ENCODE data around the gene SCGB1A1. TPM values are rescaled to one million over a fixed set of nuclear protein-coding genes. Genes with fewer than 3 reads are reported as not detected.
"Not testable (repeated sequence)": the region's sequence is repeated elsewhere in the genome, so short reads cannot be mapped to it uniquely, and the experiment has no call there.

SCGB1A1 gene
- total RNA-seq: 2.0 TPM

- DNase-seq (ENCODE audit: low spot score) (no peak), ATAC-seq (no peak)
Measured at GRCh38 chr11:62418733-62419132, at the start of gene SCGB1A1. Gene SCGB1A1, plus strand, starts transcription at chr11:62419033. Its CDS starts 63 bp downstream, at chr11:62419096.

- ATAC-seq (peak; percentile 66), DNase-seq (ENCODE audit: low spot score) (no peak)
Measured at GRCh38 chr11:62370743-62371440, 47.9 kb upstream of the SCGB1A1 start.

GRCh38 chr11:62372871-62373270 is 46.0 kb upstream of the SCGB1A1 start:
- DNase-seq (ENCODE audit: low spot score) (no peak), ATAC-seq (no peak)

GRCh38 chr11:62373464-62374119 is 45.2 kb upstream of the SCGB1A1 start:
- DNase-seq (ENCODE audit: low spot score) (no peak), ATAC-seq (no peak)

GRCh38 chr11:62374801-62375200 is 44.0 kb upstream of the SCGB1A1 start:
- no peak for ATAC-seq
- DNase-seq (ENCODE audit: low spot score): no peak

- not testable (repeated sequence) for DNase-seq (ENCODE audit: low spot score); ATAC-seq
Measured at GRCh38 chr11:62378459-62379063, 40.3 kb upstream of the SCGB1A1 start.

GRCh38 chr11:62379586-62379985 is 39.2 kb upstream of the SCGB1A1 start:
- ATAC-seq; DNase-seq (ENCODE audit: low spot score): not testable (repeated sequence)

- peak; percentile 100 for ATAC-seq
- not testable (repeated sequence) for DNase-seq (ENCODE audit: low spot score)
Measured at GRCh38 chr11:62380821-62381245, 38.0 kb upstream of the SCGB1A1 start.

GRCh38 chr11:62383822-62384221 is 35.0 kb upstream of the SCGB1A1 start:
- peak; percentile 10 for DNase-seq (ENCODE audit: low spot score)
- no peak for ATAC-seq

GRCh38 chr11:62386083-62386482 is 32.8 kb upstream of the SCGB1A1 start:
- not testable (repeated sequence) for ATAC-seq; DNase-seq (ENCODE audit: low spot score)

- ATAC-seq (no peak), DNase-seq (ENCODE audit: low spot score) (no peak)
Measured at GRCh38 chr11:62387381-62387780, 31.5 kb upstream of the SCGB1A1 start.

GRCh38 chr11:62388999-62389398 is 29.8 kb upstream of the SCGB1A1 start:
- ATAC-seq (no peak), DNase-seq (ENCODE audit: low spot score) (no peak)

- DNase-seq (ENCODE audit: low spot score) (no peak), ATAC-seq (no peak)
Measured at GRCh38 chr11:62390237-62390636, 28.6 kb upstream of the SCGB1A1 start.

- no peak for ATAC-seq
- DNase-seq (ENCODE audit: low spot score): no peak
Measured at GRCh38 chr11:62390722-62391121, 28.1 kb upstream of the SCGB1A1 start.

GRCh38 chr11:62391642-62392425 is 27.0 kb upstream of the SCGB1A1 start:
- DNase-seq (ENCODE audit: low spot score) (no peak), ATAC-seq (no peak)

- DNase-seq (ENCODE audit: low spot score): no peak
- no peak for ATAC-seq
Measured at GRCh38 chr11:62392506-62392905, 26.3 kb upstream of the SCGB1A1 start.

GRCh38 chr11:62393061-62393611 is 25.7 kb upstream of the SCGB1A1 start:
- ATAC-seq: no peak
- DNase-seq (ENCODE audit: low spot score): no peak

- ATAC-seq: no peak
- no peak for DNase-seq (ENCODE audit: low spot score)
Measured at GRCh38 chr11:62393735-62394134, 25.1 kb upstream of the SCGB1A1 start.

- ATAC-seq (peak; percentile 90), DNase-seq (ENCODE audit: low spot score) (peak; percentile 76)
Measured at GRCh38 chr11:62394825-62395538, 23.9 kb upstream of the SCGB1A1 start.

GRCh38 chr11:62395885-62396551 is 22.8 kb upstream of the SCGB1A1 start:
- DNase-seq (ENCODE audit: low spot score): no peak
- ATAC-seq: no peak

Measured in left lobe of liver (tissue), 2 donors.